DMS 273 (cell line): Measurements from ENCODE around the gene ANKMY2.
"Not testable (repeated sequence)": the region's sequence is repeated elsewhere in the genome, so short reads cannot be mapped to it uniquely, and the experiment has no call there.

Experiments used
- DNase-seq: peaks from one replicate; lab custom pipeline; 2025; ENCODE audit not compliant: unreplicated experiment; lab: John Stamatoyannopoulos, UW

The ANKMY2 gene

DNA sequence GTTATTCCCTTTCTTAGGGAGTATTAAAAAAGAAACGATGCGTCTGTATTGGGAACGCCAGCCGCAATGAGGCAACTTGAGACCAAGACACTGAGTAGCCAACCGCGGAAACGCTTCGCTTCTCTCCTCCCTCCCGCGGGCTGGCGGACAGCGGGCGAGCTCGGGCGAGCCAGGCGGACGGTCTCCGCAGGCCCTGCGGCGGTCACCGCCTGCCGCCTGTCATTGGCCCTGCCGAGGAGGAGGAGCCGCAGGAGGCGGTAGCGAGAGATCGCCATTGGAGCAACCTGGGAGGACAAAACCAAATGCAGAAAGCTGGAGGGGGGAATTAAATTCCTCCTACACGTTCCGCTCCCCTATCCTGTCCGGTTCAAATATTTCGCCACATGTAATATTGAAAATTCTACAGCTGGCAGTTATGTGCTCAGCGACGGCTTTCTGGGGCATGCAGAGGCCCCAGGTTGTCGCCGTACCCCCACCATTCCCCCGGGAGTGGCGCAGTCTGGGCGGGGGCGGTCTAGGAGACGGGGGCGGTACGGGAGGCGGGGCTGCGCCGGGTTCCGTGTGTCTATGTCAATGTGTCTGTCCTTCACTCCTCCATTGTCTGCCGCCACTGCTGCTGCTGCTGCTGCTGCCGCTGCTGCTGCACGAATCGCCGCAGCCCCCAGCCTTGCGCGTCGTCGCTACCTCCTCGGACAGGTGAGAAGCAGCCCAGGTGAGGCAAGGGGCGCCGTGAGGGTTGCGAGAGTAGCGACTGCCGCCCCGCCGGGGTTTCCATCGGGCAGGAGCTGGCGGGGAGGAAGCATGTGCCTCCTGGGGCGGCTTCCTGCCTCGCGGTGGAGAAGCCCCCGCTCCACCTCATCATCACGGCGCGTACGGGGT lies at the start of gene ANKMY2, which contains the start of gene BZW2:
TSS of gene ANKMY2 (minus strand) at position 162 of the 879 bp plus-strand sequence. CDS start 181 bp downstream, outside the sequence.
TSS of gene BZW2 (plus strand) at position 589 of the 879 bp plus-strand sequence. CDS start 19,263 bp downstream, outside the sequence.
- DNase-seq, result peak; percentile 99

DNA sequence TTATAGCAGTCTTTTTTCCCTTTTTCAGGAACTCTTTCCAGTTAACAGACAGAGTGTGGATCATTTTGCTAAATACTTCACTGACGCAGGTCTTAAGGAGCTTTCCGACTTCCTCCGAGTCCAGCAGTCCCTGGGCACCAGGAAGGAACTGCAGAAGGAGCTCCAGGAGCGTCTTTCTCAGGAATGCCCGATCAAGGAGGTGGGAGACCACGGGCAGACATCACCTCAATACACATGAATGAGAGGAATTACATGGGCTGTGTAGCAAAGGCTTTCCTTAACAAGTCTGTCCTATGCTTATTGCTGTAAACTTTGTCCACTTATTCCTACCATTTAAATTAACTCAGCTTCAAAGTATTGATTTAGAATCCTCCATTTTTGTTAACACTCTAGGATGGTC lies 49.3 kb upstream of the ANKMY2 start:
- DNase-seq, result no peak

DNA sequence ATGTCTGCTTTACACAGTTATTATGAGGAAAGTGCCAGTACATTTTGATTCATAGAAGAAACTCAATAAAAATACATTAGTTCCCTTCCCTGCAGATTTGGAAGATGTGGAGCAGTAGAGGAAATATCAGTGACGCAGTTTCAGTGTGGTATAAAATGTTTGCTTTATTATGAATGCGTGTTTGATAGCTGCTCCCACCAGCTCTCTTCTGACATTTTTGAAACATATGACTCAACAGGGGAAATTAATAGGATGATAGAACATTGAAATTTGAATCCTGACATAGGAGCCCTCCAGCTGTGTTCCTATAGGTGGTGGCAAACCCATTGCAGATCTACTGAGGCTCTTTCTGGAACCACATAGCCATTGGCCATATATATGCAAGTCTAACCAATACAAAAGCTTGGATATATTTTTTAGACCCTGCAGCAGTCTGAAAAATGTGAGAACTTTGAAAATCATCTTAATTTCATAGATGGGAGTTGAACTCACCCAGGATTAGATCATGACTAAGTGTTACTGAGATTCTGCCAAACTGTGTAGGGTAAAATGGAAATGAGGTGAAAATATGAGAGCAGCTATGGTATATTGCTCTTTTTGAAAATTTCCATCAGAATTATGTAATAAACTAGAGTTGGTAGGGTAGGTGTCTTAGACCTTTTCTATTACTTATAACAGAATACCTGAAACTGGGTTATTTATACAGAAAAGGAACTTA lies 48.2 kb upstream of the ANKMY2 start:
- no peak for DNase-seq

DNA sequence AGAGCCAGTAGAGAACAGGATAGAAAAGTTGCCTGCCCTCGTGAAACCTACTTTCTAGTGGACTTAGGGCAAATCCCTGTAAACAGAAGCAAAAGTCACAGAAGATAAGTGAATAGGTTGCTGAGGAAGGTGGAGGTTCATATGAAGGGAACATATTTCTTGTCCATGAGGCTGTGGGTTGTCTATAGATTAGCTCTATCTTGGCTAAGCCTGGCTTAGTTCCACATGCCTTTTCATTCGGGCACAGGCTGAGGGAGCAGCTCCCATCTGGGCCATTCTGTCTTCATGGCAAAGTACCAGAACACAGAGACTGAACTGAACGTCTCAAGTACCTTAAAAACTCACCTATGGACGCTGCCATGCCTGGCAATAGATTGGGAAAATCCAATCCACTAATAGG lies 45.7 kb upstream of the ANKMY2 start:
- peak; percentile 23 for DNase-seq

DNA sequence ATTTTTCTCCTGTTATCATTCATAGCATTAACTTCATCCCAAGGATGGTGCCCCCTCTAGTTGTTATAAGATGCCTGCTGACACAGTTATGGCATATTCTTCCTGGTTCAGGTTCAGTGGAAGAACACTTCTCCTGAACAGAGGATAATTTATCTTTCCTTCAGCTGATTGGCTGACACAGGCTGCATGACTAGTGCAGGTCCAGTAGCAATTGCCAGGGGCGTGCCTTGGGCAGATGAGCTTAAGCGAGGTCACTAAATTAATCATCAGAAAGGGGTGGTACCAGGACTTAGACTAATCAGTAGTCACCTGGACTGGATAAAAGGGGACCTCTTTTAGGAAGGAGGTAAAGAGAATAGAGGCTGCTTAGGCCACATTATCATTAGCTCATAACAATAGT lies 42.7 kb upstream of the ANKMY2 start:
- peak; percentile 41 for DNase-seq

DNA sequence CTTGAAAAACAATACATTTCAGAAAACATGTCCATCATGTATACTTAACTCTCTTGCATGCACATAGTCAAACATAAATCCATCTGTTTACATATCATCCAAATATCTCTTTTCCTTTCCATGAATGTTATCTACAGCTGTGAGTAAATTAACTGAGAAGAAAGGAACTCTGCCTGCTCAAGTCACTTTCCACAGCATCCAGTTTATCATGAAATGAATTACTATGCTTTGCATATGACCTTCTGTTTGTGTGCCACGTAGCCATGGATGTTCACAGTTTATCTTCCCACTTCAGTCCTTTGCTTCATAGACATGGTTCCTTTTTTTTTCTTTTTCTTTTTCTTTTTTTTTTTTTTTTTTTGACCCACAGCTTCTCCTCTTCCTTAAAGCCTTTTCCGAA lies 40.0 kb upstream of the ANKMY2 start:
- DNase-seq, result no peak

DNA sequence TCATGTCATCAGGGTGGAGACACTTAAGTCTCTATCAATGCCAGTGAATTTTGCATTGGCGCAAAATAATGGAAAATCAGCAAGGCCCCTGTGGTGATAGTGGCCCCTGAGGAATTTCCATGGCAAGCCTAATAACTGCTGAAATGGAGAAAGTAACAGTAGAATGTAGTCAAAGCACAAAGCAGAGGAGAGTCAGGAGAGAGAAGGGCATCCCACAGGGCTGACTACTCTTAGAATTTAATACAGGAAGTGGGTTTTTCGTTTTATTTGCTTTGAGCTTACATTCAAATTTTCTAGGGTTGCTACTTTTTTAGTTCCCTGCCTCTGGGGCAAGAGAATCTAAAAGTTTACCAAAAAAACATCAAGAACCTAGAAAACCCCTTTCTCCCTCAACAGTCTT lies 39.4 kb upstream of the ANKMY2 start:
- DNase-seq, result no peak

DNA sequence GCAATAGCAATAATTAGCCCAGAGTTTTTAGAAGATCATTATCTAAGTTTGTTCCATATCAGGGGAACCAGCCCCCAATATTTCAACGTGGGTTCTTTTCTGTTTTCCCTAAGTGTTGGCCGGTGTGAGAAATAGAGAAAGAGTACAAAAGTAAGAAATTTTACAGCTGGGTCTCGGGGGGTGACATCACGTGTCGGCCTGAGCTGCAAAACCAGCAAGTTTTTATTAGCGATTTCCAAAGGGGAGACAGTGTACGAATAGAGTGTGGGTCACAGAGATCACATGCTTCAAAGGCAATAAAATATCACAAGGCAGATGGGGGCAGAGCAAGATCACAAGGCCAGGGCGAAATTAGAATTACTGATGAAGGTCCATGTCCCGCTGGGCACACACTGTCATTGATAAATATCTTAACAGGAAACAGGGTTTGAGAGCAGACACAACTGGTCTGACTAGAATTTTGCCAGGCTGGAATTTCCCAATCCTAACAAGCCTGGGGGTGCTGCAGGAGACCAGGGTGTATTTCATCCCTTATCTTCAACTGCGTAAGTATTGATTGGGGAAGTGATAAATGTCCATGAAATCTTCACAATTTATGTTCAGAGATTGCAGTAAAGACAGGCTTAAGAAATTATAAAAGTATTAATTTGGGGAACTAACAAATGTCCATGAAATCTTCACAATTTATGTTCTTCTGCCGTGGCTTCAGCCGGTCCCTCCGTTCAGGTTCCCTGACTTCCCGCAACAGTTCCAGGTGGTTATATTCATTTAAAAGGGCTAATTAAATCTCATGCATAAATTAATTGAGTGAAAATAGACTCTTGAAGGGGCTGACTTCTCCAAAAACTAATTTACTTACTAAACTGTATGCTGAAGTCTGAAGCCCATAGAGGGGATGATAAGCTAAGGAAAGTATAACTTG lies 33.4 kb upstream of the ANKMY2 start:
- DNase-seq, result not testable (repeated sequence)

DNA sequence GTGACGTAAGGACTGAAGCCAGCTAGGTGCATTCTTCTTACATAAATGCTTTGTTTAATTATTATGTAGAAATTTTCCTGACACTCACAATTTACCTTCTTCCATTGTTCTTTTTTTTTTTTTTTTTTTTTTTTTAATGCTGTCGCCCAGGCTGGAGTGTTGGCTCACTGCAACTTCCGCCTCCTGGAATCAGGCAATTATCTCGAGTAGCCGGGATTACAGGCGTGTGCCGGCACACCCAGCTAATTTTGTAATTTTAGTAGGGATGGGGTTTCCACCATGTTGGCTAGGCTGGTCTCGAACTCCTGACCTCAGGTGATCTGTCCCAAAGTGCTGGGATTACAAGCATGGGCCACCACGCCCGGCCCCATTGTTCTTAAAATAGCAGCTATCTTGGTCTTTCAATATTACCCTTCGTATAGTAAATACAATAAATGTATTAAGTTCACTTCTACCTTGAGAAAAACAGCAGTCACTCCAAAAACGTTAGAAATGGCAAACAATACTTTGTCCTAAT lies 32.5 kb upstream of the ANKMY2 start:
- DNase-seq, result no peak

DNA sequence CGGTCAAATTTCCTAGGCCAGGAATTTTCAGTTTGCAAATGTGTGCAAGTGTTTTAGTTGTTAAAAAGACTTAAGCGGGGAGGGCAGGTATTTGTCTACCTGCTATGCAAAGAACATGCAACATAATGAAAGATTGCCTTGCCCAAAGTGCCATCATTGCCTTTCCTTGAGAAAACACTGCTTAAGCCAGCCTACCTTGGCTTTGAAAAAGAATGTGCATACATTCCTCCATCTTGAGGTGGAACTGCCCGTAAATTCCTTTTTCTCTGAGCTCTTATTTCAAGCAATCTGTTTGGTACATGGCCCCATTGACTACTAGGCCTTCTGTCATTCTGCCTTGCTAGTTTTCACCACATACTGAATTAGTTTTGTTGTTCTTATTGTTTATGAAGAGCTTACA lies 29.7 kb upstream of the ANKMY2 start:
- no peak for DNase-seq

DNA sequence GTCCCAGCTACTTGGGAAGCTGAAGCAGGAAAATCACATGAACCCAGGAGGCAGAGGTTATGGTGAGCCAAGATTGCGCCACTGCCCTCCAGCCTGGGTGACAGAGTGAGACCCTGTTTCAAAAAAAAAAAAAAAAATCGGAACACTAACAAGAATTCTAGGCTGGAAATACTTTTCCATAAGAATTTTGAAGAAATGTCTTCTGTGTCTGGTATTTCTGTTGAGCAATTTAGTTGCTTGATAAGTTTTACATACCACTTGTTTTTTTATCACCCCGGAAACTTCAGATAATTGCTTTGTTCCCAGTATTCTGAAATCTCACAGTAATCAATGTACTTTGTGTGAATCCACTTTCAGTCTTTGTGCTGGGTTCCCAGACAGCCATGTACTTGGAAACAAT lies 26.3 kb upstream of the ANKMY2 start:
- DNase-seq, result no peak

DNA sequence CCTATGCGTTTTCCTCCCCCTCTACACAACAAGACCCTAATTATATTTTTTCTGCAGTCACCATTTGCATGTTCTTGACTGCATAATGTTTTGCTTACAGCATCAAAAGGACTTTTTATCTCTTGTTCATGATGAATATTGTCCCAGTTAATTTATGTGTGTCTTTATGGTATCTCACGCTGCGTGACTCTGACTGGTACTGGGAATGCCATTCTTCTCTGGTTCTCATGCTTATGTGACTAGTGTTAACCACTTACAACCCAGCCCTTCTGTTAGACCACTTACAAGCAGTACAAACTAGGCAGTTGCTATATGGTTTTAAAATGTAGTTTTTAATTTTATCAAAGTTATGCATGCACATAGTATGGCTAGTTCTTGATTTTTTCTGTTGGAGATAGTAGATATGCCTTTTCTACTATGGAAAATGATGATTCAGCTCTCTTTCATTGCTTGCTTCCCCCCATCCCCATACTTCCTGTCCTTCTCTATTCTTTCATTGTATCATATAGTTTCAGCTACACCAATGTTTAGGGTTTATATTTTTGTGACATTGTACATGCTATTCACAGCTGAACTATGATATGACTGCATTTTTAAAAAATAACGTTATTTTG lies 25.3 kb upstream of the ANKMY2 start:
- no peak for DNase-seq

DNA sequence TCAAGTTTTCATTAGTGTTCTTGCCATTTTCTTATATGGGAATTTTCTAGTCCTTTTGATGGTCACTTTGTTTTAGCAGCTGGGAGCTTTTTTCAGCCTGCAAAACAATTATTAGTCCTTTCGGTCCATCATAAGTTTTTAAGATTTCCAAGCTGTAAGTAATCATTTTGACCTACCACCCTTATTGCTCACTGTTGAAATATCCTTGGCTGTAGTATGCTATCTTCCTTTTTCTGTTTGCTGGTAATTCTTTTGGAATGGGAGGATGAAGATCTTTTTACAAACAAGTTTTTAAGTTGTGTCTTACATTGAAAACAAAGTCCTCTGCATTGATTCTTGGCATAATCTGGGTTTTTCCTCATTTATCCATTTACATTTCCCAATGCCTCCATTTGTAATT lies 24.5 kb upstream of the ANKMY2 start:
- no peak for DNase-seq

DNA sequence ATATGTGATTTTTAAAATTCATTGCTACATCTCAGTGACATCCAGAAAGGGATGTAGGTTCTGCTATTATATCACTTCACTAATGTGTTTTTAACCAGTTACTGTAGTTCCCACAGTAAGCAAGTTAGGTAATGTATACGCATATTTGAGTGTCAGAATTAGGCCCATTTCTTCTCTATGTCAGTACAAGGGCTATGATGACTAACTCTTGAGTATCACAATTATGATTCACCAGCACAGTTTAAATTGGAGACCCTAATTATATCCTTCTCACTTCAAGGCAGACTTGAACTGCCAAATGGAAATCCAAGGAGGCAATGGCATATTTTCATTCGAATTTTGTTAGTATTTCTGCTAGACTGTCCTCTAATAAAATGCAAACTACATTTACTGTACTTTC lies 24.0 kb upstream of the ANKMY2 start:
- DNase-seq, result no peak

DNA sequence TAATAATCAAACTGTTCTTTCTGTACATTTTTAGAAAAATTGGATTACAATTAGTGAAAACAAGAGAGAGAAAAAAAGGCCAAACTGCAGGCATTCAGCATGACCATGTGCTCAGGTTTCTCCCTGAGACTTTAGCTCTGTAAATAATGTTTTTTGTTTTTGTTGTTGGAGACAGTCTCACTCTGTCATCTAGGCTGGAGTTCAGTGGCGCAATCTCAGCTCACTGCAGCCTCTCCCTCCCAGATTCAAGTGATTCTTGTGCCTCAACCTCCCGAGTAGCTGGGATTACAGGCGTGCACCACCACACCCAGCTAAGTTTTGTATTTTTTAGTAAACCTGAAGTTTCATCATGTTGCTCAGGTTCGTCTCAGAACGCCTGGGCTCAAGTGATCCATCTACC lies 23.4 kb upstream of the ANKMY2 start:
- DNase-seq, result no peak

DNA sequence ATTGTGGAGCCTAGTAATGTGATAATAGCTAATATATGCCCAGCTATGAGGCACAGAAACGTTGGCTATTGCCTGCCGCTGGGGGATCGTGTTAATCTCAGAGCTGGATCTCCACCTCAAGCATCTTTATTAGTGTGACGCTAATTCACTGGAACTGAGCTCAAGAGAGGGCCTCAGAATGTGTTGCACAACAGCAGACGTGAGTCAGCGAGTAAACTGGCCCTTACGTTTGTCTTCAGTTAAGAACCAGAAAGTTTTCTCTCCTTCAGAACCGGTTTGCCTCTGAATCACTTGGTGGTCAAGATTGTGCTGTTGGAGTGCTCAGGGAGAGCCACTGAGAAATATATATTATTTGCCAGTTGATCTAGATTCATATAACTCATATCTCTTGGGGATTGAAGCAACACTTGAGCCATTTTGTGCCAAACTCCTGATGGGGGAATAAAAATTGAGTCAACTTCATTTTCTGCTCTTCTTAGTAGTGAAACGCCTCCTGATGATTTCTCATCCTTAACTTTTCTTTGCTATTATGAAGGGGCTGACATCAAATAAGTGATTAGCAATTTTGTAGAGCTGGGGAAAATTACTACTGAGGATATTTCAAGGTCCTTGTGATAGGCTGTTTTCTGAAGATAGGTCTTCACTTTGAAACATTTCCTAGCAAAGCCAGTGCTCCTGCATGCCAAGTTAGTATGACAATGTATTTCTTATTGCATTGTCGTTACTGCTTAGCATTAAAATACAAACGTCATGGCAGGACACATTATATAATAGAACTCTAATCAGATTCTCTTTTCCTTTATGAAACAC lies 22.7 kb upstream of the ANKMY2 start:
- peak; percentile 54 for DNase-seq

DNA sequence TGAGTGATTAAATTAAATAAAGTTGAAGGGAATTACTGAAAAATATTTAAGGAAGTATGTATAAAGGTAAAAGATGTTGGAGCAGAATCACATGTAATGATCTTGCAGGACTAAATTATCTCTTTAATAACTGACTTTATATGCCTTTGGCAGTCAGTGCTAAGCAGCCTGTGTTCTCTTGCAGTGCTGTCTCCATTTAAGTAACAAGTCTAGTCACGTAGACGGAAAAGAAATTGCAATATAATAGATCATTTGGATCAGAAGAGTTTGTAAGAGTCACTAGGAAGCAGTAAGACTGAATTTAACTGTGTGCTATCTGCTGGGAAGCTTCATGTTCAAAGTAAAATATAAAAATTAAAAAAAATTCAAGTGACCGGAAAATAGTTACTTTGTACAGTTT lies 21.8 kb upstream of the ANKMY2 start:
- no peak for DNase-seq

DNA sequence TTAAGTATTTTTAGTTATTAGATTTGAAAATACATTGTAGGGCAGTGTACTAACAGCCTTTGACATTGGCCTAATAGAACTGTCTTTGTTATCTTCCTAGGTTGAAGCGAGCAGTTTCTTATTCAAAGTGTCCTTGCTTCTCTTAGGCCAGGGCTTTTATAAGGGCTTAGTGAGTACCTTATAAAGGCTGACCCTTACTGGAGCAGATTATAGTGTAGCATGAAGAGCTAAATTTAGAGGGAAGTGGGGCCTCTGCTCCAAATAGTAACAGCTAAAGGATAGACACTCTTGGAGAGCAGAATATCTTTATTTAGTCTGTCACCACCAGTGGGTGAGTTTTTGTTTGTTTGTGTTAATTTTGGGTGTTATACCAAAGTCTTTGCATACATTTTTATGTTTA lies 16.4 kb upstream of the ANKMY2 start:
- DNase-seq, result no peak

DNA sequence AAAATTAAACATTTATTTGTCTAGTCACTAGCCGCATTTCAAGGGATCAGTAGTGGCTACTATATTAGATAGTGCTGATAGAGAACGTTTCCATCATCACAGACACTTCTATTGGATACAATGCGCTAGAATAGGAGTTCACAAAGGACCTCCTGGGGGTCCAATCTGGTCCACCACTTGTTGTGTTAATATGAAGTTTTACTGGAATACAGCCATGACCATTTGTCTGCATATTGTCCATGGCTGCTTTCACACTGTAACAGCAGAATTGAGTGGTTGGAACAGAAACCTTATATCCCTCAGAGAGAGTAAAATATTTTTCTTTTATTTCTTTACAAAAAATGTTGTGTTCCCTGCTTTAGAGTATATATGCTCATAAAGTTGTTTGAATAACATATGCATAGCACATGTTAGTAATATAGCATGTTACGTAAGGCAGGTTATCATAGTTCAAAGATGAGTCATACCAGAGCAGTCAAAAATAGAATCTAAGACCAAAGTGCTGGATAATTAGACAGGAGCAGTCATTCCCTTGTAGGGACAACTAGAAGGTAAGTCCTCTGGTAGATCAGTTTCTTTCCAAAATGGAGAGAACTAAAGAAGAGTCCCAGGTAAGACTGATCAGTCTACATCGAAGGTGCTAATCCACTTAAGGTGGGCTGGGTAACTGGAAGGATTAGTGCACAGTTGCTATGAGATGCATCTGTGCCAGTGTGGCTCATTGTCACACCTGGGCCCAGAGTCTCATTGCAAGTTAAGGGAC lies 15.3 kb upstream of the ANKMY2 start:
- peak; percentile 86 for DNase-seq
